Upper lobe of left lung (tissue), 6 donors: ENCODE results near the gene TMEM218. TPM values are rescaled to one million over a fixed set of nuclear protein-coding genes. Genes with fewer than 3 reads are reported as not detected.

Experiments
- ATAC-seq, 2 donors: fragments of 200-7000 bp; cut with Tn5 transposase; one replicate each; pipeline ENCODE4 v1.9.1; 2022; ENCODE audit warnings: mild to moderate bottlenecking in 2 of 2, moderate library complexity in 2 of 2; ENCODE audit not compliant: low FRiP score in 2 of 2
- DNase-seq, 2 donors: peaks; one replicate each; pipeline ENCODE4 v3.0.0-alpha.2; 2019 to 2020
- H3K27ac ChIP-seq, 4 donors: fragments of 200-600 bp; sonication (generic); one replicate each; pipeline ENCODE4 v1.5.1; 2016 to 2019
- H3K27me3 ChIP-seq, 4 donors: fragments of 200-600 bp; sonication (generic); one replicate each; pipeline ENCODE4 v1.5.1; 2017 to 2019
- H3K36me3 ChIP-seq, 4 donors: fragments of 200-600 bp; sonication (generic); one replicate each; pipeline ENCODE4 v1.5.1; 2016 to 2019
- H3K4me1 ChIP-seq, 4 donors: fragments of 200-600 bp; sonication (generic); one replicate each; pipeline ENCODE4 v1.5.1; 2018 to 2019
- H3K4me3 ChIP-seq, 4 donors: fragments of 200-600 bp; sonication (generic); one replicate each; pipeline ENCODE4 v1.5.1; 2017 to 2019; ENCODE audit warnings: mild to moderate bottlenecking in 2 of 4, moderate library complexity in 1 of 4
- H3K9me3 ChIP-seq, 4 donors: fragments of 200-600 bp; sonication (generic); one replicate each; pipeline ENCODE4 v1.5.1; 2018 to 2019
- CTCF ChIP-seq, 6 experiments: fragments of 450-650 bp in 4 of 6; fragments of 200-600 bp in 2 of 6; sonication (generic) in 2 of 6; IDR thresholded peaks; one replicate each; pipeline ENCODE4 v1.5.1; 2016 to 2019; ENCODE audit warnings: antibody characterized with exemption in 6 of 6
- EP300 ChIP-seq, 4 donors: sonication (generic); formaldehyde crosslinking; IDR thresholded peaks; one replicate each; pipeline ENCODE4 v1.5.1; 2017; ENCODE audit warnings: antibody characterized with exemption in 4 of 4, control low read depth in 2 of 4
- POLR2A ChIP-seq, 4 donors: fragments of 450-650 bp; IDR thresholded peaks; one replicate each; pipeline ENCODE4 v1.5.1; 2016 to 2017; ENCODE audit warnings: antibody characterized with exemption in 4 of 4, mild to moderate bottlenecking in 2 of 4
- POLR2AphosphoS5 ChIP-seq, 2 donors: sonication (generic); formaldehyde crosslinking; IDR thresholded peaks; one replicate each; pipeline ENCODE4 v1.5.1; 2017; ENCODE audit warnings: antibody characterized with exemption in 2 of 2
- WGBS, 2 donors: methylation state at CpG; one replicate each; pipeline ENCODE4 v1.1.5; 2017 to 2018; 5-methylcytosine and 5-hydroxymethylcytosine counted together
- total RNA-seq, 6 donors: library from RNA; depleted of rRNA in 4 of 6; stranded (reverse); fragments of >200 nt in 4 of 6; gene quantifications; one replicate each; pipeline versions ENCODE4 v1.1.0 to v1.2.1, GENCODE V29; 2016 to 2021
- donor health status: DM: no; HTN: no; CAD: no; lungs with moderate emphysema.
- donor health status: DM: no; HTN: yes; CAD: no; lungs with severe emphysema.

Gene TMEM218
- total RNA-seq, 6 donors from 2014 or later: 11.1 to 25.1 (median 17.3) TPM

- TF ChIP-seq POLR2AphosphoS5 (IDR thresholded peaks at IDR 0.05): no peak
- no peak for TF ChIP-seq EP300 (IDR thresholded peaks at IDR 0.05)
- no peak for TF ChIP-seq CTCF (IDR thresholded peaks at IDR 0.05)
- no peak for TF ChIP-seq POLR2A (IDR thresholded peaks at IDR 0.05)
- H3K27me3 ChIP-seq: no peaks in the 10 kb centered on the region
- H3K36me3 ChIP-seq: no peaks in the 10 kb centered on the region
- 77 to 84% methylated on average over 10 to 11 of the region's 11 CpGs for WGBS, 2 donors
- DNase-seq: no peak
- H3K27ac ChIP-seq: no peak overlapping the region
- H3K9me3 ChIP-seq: no peaks in the 10 kb centered on the region
- no peak for ATAC-seq
- H3K4me3 ChIP-seq: no peak overlapping the region
- no peaks in the 10 kb centered on the region for H3K4me1 ChIP-seq
Measured at GRCh38 chr11:125083312-125084056, 27.9 kb downstream of the TMEM218 start.

DNA sequence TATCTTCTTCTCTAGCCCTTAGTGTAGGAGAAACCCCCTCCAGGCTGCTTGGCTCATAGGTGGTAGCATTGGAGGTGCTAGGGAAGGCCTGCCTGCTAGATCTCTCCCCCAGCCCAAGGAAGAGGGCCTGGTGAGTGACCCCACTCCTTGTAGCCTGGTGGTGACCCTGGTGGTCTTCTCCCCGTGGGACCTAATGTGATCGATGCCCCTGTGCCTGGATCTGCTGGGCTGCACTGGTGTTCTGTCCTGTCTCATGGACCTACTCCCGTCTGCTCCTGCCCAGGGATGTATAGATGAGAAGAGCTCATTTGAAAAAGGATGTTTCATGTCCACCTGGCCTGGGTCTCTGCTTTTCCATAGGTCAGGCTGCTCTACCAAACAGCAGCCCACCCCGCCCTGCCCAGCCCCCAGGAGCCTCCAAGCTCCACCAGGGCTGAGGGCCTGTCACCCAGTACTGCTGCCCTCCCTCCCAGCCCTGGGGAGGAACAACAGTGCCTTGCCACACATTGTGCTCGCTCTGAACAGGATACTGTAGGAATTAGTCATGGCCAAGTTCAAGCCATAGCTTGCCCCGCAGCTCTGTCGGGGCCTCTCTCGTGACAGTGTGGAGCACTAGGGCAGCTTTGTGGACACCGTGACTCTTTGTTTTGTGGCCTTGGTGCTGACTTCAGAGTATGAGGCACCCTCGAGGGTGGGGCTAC, 28.7 kb downstream of the TMEM218 start:
- no peak overlapping the region for H3K27ac ChIP-seq
- H3K4me3 ChIP-seq: no peak overlapping the region
- H3K27me3 ChIP-seq: no peaks in the 10 kb centered on the region
- 69 to 78% methylated on average over 2 to 10 of the region's 10 CpGs for WGBS, 2 donors
- H3K9me3 ChIP-seq: no peaks in the 10 kb centered on the region
- TF ChIP-seq EP300 (IDR thresholded peaks at IDR 0.05): no peak
- no peak for TF ChIP-seq CTCF (IDR thresholded peaks at IDR 0.05)
- no peak for TF ChIP-seq POLR2A (IDR thresholded peaks at IDR 0.05)
- TF ChIP-seq POLR2AphosphoS5 (IDR thresholded peaks at IDR 0.05): no peak
- no peaks in the 10 kb centered on the region for H3K36me3 ChIP-seq
- H3K4me1 ChIP-seq: no peaks in the 10 kb centered on the region
- DNase-seq (no peak), ATAC-seq (no peak)

DNA sequence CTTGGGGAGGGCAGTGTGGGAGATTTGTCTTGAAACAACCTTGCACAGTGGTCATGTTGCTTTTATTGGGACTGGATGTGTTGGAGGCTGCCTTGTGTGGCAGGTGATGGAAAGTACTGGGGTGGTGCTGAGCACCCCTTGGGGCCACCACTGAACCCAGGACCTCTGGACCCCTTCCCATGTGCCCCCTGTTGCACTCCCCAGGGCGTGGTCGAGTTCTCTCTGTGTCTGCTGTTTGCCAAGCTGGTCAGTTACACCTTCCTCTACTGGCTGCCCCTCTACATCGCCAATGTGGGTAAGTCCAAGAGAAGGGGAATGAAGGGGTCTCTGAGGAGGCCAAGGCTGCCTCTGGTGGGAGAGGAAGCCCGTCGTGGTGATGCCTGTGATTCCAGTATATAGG, 29.4 kb downstream of the TMEM218 start:
- TF ChIP-seq EP300 (IDR thresholded peaks at IDR 0.05) (no peak), POLR2AphosphoS5 (IDR thresholded peaks at IDR 0.05) (no peak), POLR2A (IDR thresholded peaks at IDR 0.05) (no peak), CTCF (IDR thresholded peaks at IDR 0.05) (no peak)
- 85 to 88% methylated on average over 5 of the region's 5 CpGs for WGBS, 2 donors
- ATAC-seq: no peak
- Histone ChIP-seq H3K27me3 (no peaks in the 10 kb centered on the region), H3K27ac (no peak overlapping the region), H3K4me1 (no peaks in the 10 kb centered on the region), H3K36me3 (no peaks in the 10 kb centered on the region), H3K4me3 (no peak overlapping the region), H3K9me3 (no peaks in the 10 kb centered on the region)
- DNase-seq: no peak

GRCh38 chr11:125081098-125081798, 30.2 kb downstream of the TMEM218 start:
- DNase-seq (no peak), ATAC-seq (no peak)
- Histone ChIP-seq H3K27me3 (no peaks in the 10 kb centered on the region), H3K4me1 (no peaks in the 10 kb centered on the region), H3K9me3 (no peaks in the 10 kb centered on the region), H3K36me3 (no peaks in the 10 kb centered on the region), H3K27ac (no peak overlapping the region), H3K4me3 (no peak overlapping the region)
- 74% methylated on average over 8 to 13 of the region's 14 CpGs for WGBS, 2 donors
- TF ChIP-seq EP300 (IDR thresholded peaks at IDR 0.05): no peak
- TF ChIP-seq POLR2AphosphoS5 (IDR thresholded peaks at IDR 0.05): no peak
- no peak for TF ChIP-seq POLR2A (IDR thresholded peaks at IDR 0.05)
- no peak for TF ChIP-seq CTCF (IDR thresholded peaks at IDR 0.05)
